ENCODE data around the gene C4orf17.
"Not testable (repeated sequence)": the region's sequence is repeated elsewhere in the genome, so short reads cannot be mapped to it uniquely, and the experiment has no call there.

The C4orf17 gene

GRCh38 chr4:99507349-99507748, 3.5 kb upstream of the C4orf17 start:
- no peak overlapping the region for H3K27ac ChIP-seq

GRCh38 chr4:99507762-99508161, 3.1 kb upstream of the C4orf17 start:
- TF ChIP-seq CTCF (IDR thresholded peaks at IDR 0.05) (no peak), ZFX (IDR thresholded peaks at IDR 0.05; ENCODE audit: borderline replicate concordance) (no peak)
- H3K27ac ChIP-seq = no peak overlapping the region

More at GRCh38 chr4:99507349-99507748, 3.5 kb upstream of the C4orf17 start:
- TF ChIP-seq ZFX (IDR thresholded peaks at IDR 0.05; ENCODE audit: borderline replicate concordance) (no peak), CTCF (IDR thresholded peaks at IDR 0.05) (no peak)

- TF ChIP-seq ZFX (IDR thresholded peaks at IDR 0.05; ENCODE audit: borderline replicate concordance) (no peak), CTCF (IDR thresholded peaks at IDR 0.05) (no peak)
- no peak overlapping the region for H3K27ac ChIP-seq
These were observed 7.9 kb downstream of the C4orf17 start for GRCh38 chr4:99518601-99519295.

- TF ChIP-seq CTCF (IDR thresholded peaks at IDR 0.05) = no peak
- no peak for TF ChIP-seq ZFX (IDR thresholded peaks at IDR 0.05; ENCODE audit: borderline replicate concordance)
- no peak overlapping the region for H3K27ac ChIP-seq
These were observed 18.4 kb downstream of the C4orf17 start for GRCh38 chr4:99529228-99529627.

GRCh38 chr4:99529956-99530355, 19.1 kb downstream of the C4orf17 start:
- H3K27ac ChIP-seq = no peak overlapping the region
- TF ChIP-seq CTCF (IDR thresholded peaks at IDR 0.05) (no peak), ZFX (IDR thresholded peaks at IDR 0.05; ENCODE audit: borderline replicate concordance) (no peak)

GRCh38 chr4:99534699-99535098, 23.9 kb downstream of the C4orf17 start:
- not testable (repeated sequence) for H3K27ac ChIP-seq

- no peak overlapping the region for H3K27ac ChIP-seq
- TF ChIP-seq ZFX (IDR thresholded peaks at IDR 0.05; ENCODE audit: borderline replicate concordance) (no peak), CTCF (IDR thresholded peaks at IDR 0.05) (no peak)
These were observed 25.4 kb downstream of the C4orf17 start for GRCh38 chr4:99536271-99536670.

GRCh38 chr4:99536848-99537247, 26.0 kb downstream of the C4orf17 start:
- TF ChIP-seq ZFX (IDR thresholded peaks at IDR 0.05; ENCODE audit: borderline replicate concordance) = no peak
- no peak overlapping the region for H3K27ac ChIP-seq

Measured in 22Rv1 (cell line).